NCI-H128 (cell line): ENCODE measurements around the gene FURIN.
"Not testable (repeated sequence)": the region's sequence is repeated elsewhere in the genome, so short reads cannot be mapped to it uniquely, and the experiment has no call there.

Source experiments
- DNase-seq: peaks from one replicate; lab custom pipeline; 2025; ENCODE audit not compliant: unreplicated experiment; lab: John Stamatoyannopoulos, UW

Gene FURIN

GRCh38 chr15:90869601-90870353, 1.4 kb downstream of the FURIN start:
- no peak for DNase-seq

DNA sequence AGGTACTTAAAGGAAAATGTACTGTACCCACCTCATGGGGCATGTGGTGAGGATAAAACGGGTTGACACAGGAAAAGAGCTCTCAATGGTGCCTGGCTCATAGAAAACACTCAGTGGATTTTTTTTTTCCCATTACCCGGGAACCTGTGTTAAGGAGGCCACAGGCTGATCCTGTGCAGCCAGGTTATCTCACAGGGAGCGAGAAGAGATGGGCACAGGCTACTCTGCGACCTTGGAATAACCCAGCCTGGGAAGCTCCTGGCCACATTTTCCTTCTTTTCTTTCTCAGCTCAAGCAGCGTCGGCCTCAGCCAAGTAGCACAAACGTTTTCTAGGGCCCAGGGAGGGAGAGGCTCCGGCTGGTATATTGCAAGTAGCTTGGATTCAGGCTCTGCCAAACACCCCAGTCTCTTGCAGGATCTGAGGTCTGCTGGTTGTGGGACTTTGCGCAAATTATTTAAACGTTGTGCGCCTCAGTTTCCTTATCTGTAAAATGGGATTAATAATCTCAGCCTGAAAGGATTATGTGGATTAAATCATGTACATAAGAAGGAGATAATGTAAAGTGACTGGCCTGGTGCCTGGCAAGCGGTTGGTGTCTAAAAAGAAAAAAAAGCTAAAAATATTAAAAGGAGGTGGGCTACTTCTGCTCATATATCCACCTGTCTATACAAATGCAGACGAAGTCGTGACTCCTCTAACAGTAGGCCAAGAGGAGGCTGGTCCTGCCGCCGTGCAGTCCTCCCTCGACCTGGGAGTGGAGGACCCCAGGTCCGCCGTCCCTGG, 2.2 kb downstream of the FURIN start:
- DNase-seq, result no peak

- DNase-seq, result no peak
These were observed 2.8 kb downstream of the FURIN start for GRCh38 chr15:90871139-90871715.

DNA sequence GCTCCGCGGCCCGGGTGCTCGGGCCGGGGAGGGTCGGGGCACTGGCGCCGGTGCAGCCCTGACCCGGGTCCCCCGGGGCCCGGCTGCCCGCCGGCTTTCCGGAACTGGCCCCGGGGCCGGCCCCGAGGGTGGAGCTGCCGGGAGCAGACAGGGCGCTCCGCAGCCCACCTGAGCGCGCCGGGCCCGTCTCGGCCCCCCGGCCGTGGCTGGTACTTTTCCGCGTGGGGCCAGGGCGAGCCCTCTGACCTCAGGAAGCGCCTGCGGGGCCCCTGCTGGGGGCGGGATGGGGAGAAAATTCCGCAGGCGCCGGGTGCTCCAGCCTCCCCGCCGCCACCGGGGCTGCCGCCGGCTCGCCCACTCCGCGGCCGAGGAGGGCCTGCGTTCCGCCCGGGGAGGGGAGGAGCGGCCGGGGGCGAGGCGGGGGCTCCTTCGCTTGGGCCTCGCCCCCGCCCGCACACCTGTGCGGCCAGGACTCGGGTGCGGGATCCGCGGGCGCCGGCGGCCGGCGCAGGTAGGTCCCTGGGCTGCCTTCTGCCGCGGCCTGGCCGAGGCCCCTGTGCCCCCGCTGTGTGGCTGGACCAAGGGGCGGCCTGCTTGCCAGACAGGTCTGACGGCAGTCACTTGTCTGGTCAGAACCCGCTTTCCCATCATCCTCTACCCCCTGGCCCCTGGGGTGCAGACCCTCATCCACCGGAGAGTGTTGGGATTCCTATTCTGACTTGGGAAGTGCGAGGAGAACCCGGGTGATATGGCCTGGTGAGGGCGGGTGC, 3.5 kb downstream of the FURIN start:
- no peak for DNase-seq

DNA sequence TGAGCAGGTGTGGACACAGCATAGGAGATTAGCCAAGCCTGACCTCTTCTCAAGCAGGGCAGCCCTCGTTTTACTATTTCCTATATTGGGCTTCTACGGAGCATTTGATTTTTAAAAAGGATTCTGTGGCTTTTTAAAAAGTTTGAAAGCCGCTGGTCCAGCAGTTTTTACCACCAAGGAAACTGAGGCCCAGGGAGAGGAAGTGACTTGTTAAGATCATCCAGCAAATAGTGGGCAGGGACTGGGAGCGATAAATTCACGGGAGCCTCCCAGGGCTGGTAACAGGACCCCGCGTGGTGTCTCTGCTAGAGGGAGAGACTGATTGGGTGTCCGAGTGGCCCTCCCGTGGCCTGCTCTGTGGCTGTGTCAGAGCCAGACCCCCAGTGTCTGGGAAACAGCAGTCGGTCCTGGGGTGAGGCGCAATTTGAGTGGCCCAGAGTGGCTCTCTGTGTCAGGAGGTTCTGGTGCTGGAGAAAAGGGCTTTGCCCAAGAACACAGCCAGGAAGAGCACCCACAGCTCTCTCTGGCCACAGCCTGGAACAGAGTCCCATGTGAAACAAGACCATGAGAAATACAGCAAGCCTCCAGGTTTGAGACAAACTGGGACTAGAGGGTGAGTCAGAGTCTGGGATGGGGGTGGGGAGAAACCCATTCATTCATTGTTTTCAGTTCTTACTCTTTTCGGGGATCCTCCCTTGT, 4.2 kb downstream of the FURIN start:
- no peak for DNase-seq

DNA sequence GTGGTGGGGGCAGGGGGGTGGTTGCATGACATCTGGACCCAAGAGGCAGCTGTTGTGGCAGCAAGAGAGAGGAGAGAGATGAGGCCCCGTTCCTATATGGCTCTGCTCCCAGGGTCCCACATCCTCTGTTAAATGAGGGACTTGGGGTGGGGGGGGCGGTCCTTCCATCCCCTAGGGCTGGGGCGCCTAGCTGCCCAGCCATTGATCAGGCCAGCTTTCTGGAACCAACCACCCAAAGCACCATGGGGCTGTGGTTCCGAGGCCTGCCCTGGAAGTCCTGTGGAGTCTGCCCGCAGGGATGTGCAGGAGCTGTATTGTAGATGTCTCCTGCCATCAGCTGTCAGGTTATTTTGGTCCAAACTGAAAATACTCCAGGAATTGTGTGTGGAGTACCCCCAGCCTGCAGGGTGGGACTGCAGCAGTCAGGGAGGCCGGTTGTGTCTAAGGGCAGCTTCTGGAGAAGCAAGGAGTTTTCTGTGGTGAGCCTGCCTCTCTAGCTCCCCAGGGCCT, 5.2 kb downstream of the FURIN start:
- DNase-seq, result no peak

DNA sequence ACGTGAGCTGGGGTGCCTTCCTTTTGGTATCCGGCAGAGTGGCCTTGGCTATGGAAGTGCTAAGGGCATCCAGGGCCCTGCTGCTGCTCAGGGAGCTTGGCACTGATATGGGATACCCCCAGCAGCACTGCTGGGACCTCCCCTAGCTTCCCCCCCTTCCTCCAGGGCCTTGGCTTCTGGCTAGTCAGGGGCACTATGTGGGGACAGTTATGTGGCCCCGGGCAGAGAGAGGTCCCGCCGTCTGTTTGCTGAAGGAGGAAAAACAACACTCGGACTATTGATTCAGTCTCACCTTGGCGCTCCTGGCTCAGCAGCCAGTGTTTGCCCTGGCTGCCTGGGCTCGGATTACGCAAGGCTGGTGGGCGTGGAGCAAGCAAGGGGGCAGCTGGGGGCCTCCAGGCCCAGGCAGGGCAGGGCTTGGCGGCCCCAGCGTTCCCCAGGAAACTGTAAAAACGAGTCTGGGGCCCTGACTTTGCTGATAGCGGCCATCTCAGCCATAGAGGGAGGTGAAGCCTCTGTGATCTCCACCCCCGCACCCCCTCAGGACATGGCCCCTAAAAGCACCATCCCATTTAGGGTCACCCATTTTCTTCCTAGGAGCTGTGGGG, 5.7 kb downstream of the FURIN start:
- no peak for DNase-seq

DNA sequence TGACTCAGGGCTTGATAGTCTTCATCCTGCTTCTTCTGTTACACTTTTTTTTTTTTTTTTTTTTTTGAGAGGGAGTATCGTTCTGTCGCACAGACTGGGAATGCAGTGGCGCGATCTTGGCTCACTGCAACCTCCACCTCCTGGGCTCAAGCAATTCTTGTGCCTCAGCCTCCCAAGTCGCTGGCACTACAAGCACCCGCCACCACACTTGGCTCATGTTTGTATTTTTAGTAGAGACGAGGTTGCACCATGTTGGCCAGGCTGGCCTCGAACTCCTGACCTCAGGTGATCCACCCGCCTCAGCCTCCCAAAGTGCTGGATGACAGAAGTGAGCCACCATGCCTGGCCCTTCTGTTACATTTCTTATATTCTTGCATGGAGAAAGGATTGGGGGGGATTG, 6.6 kb downstream of the FURIN start:
- DNase-seq, result not testable (repeated sequence)

DNA sequence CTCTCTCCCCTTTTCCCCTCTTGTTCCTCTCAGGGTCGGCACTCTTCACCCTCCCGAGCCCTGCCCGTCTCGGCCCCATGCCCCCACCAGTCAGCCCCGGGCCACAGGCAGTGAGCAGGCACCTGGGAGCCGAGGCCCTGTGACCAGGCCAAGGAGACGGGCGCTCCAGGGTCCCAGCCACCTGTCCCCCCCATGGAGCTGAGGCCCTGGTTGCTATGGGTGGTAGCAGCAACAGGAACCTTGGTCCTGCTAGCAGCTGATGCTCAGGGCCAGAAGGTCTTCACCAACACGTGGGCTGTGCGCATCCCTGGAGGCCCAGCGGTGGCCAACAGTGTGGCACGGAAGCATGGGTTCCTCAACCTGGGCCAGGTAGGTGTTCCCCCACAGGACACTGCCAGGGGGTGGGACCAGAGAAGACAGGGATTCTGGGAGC, 7.2 kb downstream of the FURIN start:
- no peak for DNase-seq

- no peak for DNase-seq
These were observed 7.7 kb downstream of the FURIN start for GRCh38 chr15:90876046-90876445.

DNA sequence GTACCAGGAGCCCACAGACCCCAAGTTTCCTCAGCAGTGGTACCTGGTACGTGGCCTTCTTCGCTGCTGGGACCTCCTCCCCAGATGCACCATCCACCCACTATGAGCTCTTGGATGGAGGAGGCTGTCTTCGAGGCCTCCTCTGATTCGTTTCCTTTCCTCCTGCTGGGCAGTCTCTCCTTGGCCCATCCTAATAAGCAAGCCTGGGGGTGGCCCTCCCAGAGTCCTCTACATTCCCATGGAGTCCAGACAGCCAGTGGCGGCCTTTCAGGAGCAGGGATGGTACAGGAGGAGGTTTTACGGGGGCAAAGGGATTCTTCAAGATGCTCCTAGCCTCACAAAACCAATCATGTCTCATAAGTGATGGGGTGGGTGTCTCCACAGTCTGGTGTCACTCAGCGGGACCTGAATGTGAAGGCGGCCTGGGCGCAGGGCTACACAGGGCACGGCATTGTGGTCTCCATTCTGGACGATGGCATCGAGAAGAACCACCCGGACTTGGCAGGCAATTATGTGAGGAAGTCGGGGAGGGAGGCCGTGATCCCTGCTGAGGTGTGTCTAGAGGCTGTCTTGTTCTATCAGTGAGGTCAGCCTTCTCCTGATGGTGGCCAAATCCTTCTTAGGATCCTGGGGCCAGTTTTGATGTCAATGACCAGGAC, 8.3 kb downstream of the FURIN start:
- no peak for DNase-seq

DNA sequence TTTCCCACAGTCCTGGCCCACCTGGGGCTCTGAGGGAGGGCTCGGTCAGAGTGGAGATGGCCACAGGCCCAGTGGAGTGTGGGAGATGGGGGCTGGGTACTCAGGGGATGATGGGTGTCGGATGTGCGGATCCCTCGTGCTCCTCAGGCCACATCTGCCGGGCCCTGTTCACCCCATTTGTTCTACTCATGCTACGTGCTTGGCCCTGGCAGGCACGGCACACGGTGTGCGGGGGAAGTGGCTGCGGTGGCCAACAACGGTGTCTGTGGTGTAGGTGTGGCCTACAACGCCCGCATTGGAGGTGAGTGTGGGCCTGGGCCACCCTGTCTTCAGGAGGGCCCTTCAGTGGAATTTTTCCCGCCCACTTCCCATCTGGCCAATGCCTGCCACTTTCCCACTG, 8.9 kb downstream of the FURIN start:
- no peak for DNase-seq

GRCh38 chr15:90877996-90878395, 9.6 kb downstream of the FURIN start:
- no peak for DNase-seq

DNA sequence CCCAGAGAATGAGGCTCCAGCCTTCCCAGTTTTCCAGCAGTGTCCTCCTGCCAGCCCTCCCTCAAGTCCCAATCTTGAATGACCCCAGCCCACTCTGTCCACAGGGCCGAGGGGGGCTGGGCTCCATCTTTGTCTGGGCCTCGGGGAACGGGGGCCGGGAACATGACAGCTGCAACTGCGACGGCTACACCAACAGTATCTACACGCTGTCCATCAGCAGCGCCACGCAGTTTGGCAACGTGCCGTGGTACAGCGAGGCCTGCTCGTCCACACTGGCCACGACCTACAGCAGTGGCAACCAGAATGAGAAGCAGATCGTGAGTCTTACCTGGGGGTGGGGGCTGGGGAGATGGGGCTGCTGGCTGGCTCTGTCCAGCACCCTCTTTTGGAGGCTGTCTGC, 10.3 kb downstream of the FURIN start:
- DNase-seq, result no peak

GRCh38 chr15:90879730-90880366, 11.5 kb downstream of the FURIN start:
- no peak for DNase-seq

- no peak for DNase-seq
These were observed 12.2 kb downstream of the FURIN start for GRCh38 chr15:90880381-90881145.

DNA sequence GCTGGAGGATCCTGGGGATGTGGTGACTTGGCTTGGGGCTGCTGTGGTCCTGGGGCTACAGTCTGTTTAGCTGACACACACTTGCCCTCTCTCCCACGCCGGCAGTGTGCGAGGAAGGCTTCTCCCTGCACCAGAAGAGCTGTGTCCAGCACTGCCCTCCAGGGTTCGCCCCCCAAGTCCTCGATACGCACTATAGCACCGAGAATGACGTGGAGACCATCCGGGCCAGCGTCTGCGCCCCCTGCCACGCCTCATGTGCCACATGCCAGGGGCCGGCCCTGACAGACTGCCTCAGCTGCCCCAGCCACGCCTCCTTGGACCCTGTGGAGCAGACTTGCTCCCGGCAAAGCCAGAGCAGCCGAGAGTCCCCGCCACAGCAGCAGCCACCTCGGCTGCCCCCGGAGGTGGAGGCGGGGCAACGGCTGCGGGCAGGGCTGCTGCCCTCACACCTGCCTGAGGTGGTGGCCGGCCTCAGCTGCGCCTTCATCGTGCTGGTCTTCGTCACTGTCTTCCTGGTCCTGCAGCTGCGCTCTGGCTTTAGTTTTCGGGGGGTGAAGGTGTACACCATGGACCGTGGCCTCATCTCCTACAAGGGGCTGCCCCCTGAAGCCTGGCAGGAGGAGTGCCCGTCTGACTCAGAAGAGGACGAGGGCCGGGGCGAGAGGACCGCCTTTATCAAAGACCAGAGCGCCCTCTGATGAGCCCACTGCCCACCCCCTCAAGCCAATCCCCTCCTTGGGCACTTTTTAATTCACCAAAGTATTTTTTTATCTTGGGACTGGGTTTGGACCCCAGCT, 13.0 kb downstream of the FURIN start:
- DNase-seq, result no peak
